NCI-H2196 treated with DMSO at 0.1 percent for 48 hours (cell line): ENCODE measurements around the gene TRPM6.
"Not testable (repeated sequence)": the region's sequence is repeated elsewhere in the genome, so short reads cannot be mapped to it uniquely, and the experiment has no call there.

ENCODE experiments used
- DNase-seq: peaks from one replicate; lab custom pipeline; 2025; ENCODE audit not compliant: unreplicated experiment; lab: John Stamatoyannopoulos, UW

The TRPM6 gene, protein sequence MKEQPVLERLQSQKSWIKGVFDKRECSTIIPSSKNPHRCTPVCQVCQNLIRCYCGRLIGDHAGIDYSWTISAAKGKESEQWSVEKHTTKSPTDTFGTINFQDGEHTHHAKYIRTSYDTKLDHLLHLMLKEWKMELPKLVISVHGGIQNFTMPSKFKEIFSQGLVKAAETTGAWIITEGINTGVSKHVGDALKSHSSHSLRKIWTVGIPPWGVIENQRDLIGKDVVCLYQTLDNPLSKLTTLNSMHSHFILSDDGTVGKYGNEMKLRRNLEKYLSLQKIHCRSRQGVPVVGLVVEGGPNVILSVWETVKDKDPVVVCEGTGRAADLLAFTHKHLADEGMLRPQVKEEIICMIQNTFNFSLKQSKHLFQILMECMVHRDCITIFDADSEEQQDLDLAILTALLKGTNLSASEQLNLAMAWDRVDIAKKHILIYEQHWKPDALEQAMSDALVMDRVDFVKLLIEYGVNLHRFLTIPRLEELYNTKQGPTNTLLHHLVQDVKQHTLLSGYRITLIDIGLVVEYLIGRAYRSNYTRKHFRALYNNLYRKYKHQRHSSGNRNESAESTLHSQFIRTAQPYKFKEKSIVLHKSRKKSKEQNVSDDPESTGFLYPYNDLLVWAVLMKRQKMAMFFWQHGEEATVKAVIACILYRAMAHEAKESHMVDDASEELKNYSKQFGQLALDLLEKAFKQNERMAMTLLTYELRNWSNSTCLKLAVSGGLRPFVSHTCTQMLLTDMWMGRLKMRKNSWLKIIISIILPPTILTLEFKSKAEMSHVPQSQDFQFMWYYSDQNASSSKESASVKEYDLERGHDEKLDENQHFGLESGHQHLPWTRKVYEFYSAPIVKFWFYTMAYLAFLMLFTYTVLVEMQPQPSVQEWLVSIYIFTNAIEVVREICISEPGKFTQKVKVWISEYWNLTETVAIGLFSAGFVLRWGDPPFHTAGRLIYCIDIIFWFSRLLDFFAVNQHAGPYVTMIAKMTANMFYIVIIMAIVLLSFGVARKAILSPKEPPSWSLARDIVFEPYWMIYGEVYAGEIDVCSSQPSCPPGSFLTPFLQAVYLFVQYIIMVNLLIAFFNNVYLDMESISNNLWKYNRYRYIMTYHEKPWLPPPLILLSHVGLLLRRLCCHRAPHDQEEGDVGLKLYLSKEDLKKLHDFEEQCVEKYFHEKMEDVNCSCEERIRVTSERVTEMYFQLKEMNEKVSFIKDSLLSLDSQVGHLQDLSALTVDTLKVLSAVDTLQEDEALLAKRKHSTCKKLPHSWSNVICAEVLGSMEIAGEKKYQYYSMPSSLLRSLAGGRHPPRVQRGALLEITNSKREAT (N-terminal part only)

DNA sequence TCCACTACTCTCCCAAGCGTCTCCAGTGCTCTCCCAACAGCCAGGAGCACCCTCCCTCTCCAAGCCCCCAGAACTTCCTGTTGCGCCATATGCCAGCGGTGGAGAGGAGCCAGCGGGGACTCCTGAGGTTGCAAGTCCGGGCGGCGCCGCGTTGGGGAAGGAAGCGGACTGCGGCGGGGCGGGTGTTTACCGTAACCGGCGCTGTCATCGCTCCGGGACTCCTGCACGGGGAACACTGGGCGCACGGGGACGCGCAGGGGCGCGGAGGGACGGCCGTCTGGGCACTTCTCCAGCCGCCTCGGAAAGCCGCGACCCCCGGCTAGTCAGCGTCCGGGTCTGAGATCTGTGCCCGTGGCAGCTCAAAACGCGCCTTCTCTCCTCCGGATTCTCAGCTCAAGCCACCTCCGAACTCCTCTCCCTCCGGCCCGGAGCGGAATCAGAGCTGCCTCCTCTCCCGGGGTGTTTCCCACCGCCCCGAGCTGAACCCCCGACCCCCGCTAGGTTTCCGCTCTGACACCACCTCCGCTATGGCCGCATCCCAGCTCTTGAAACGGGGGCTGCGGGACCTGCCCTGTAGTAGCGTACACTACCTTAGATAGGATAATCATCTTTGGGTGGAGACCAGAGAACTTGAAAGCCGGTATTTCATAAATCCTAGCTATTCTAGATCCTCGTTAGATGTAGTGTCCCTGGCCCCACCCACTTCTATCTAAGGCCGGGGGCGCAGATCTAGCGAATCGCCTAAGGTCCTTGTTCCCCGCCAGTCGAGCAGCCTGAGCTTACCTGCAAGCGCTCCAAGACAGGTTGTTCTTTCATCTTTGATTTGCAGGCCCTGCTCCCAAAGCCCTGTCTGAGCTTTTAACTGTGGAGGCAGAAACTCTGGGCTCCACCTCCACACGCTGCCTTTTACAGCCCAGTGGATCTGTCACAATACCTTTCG, at the start of gene TRPM6:
Gene TRPM6, minus strand, starts transcription at position 881 of the 940 bp plus-strand sequence. Its CDS starts 65 bp downstream, at position 816.
- peak; percentile 12 for DNase-seq

GRCh38 chr9:74935008-74935407, 47.3 kb upstream of the TRPM6 start:
- DNase-seq: no peak

DNA sequence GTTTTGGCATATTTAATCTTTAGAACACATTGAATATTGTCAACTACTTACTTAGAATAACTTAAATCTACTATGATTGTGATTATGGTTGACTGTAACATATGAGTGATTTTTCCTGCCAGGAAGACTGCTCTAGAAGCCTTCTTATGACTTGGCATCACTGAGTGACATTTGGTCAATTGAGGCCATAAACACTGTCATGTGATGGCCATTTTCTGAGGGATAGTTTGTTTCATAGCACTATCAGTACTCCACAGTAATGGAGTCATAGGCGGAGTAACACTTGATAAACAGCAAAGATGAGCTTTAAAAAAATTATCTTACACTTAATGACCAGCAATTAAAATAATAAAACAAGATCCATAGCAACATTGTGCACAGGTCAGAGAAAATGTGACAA, 34.0 kb upstream of the TRPM6 start:
- DNase-seq: no peak

- no peak for DNase-seq
These were observed 33.4 kb upstream of the TRPM6 start for GRCh38 chr9:74920944-74921626.

- DNase-seq: no peak
These were observed 22.3 kb upstream of the TRPM6 start for GRCh38 chr9:74910036-74910435.

GRCh38 chr9:74908665-74909064, 20.9 kb upstream of the TRPM6 start:
- no peak for DNase-seq

DNA sequence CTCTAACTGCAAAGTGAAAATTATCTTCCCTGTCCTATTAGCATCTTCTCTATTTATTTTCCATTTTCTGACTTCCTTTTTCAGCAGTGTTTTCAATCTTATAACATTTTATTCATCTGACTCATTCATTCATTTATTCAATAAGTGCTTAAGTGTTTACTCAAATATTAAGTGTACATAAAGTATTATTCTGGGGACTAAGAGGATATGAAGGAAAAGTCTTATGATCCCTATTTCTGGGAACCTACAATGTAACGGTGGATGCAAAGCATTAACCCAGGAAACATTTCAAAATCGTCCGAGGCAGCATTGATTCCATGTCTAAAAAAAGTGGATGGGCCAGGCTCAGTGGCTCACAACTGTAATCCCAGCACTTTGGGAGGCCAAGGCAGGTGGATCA, 19.4 kb upstream of the TRPM6 start:
- DNase-seq: no peak

DNA sequence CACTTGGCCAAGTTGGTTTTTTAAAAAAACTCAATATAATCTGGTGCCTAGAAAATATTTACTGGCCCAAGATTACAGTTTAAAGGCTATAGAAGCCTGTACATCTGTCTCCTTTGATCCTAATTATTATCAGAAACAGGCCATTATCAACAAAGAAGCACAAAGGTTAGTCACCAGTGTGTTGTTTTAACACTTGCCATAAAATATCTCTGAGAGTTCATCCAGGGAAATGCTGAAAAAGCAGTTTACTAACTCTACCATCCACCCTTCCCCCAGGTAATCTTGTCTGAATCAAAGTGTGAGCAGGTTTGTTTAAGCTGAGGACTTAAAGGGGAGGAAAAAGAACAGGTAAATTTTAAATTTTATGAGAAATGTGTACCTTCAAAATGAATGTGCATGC, 13.3 kb upstream of the TRPM6 start:
- DNase-seq: no peak

GRCh38 chr9:74888449-74888848, 728 bp upstream of the TRPM6 start:
- DNase-seq: not testable (repeated sequence)

- DNase-seq: no peak
These were observed 255 bp upstream of the TRPM6 start for GRCh38 chr9:74887981-74888370.

- DNase-seq: no peak
These were observed 11.3 kb downstream of the TRPM6 start for GRCh38 chr9:74876382-74876949.

DNA sequence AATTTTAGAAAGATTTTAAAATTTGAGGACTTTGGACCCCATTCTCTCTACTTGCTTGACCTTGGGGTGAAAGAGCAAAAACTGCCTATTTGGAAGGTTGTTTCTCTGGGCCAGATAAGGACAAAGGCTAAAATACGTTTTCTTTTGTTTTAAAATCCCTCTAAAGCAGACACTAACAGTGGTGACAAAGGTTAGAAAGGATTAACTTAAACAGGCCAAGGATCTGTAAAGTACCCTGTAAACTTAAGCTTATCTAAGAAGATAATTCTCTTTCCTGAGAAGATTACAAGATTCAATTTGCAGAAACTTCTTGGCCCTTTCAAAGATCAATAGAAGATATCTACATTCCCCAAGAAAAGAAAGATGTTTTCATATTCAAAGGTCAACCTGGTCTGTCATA, 12.1 kb downstream of the TRPM6 start:
- no peak for DNase-seq

DNA sequence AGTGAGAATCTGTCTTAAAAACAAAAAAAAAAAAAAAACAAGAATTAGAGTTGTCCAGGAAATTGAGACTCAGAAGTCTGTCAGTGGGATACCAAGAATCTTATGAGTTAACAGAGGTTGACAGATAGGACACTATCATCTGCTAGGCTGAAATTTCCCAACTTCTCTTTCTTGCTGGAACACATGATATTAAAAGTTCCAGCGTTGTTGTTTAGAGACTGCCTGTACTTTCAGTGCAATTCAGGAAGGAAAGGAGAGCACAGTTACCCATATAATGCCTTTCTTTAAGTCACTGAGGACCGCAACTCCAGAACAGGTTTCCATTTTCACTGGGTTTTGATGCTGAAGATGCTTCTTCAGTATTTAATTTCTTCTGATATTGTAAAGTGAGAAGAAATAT, 13.5 kb downstream of the TRPM6 start:
- no peak for DNase-seq

- no peak for DNase-seq
These were observed 15.0 kb downstream of the TRPM6 start for GRCh38 chr9:74872619-74873233.

GRCh38 chr9:74867483-74867882, 20.2 kb downstream of the TRPM6 start:
- DNase-seq: no peak

GRCh38 chr9:74865177-74865576, 22.5 kb downstream of the TRPM6 start:
- no peak for DNase-seq

DNA sequence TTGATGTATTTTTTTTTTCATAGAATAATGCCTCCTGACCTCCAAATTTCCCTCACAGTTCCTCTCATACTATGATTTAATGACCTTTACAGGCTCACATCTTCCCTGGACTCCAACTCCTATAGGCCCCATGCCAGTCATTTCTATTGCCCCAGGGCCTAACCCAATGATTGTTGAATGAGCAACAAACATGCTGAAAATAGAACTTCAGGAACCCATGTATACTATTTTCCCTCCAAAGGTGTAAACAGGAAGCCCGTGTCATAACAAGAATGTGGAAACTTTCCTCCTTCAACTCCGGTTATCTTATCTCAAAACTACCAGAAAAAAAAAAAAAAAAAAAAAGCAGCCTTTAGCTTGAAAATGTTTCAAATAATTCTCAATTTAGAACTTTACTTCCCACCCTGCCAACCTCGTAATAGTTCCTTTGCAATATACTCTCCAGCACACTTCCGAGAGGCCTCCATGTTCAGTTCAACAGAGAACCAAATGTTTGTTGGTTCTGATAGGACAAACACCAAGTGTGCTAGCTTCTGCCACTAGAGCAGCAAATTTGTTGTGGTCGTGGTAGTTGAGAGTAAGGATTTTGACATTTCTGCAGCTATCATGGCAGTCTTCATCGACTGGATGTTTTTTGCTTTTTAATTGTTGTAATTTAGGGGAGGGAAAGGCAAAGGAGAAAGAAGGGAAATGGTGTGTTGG, 25.8 kb downstream of the TRPM6 start:
- DNase-seq: no peak

DNA sequence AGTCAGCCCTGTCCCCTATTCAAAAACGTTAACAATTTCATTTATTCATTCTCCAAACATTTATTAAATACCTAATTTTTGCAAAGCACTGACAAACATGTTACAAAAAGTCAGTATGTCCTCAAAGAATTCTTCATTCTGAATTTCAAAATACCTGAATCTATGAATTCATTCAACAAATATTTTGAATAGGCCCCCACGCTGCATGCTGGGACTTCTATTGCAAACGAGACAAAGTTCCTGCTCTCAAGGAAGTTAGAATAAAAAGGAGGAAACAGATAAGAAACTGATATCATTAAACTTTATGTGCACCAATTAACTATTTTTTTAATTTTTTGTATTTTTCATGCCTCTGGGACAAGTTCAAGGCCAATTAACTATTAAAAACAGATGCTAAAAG, 26.6 kb downstream of the TRPM6 start:
- DNase-seq: no peak
